Astrocyte (in vitro differentiated cells and primary cell): ENCODE measurements around the gene BCKDHB. TPM values are rescaled to one million over a fixed set of nuclear protein-coding genes. Genes with fewer than 3 reads are reported as not detected.

Source experiments
- DNase-seq: peaks from one replicate; pipeline ENCODE4 v3.0.0-alpha.2; 2010; ENCODE audit warnings: low read depth
- FAIRE-seq: peaks from 2 replicates; lab custom pipeline; 2011; peaks lifted over from hg19 to GRCh38; lab: Jason Lieb, UNC
- H2AFZ ChIP-seq: 2 replicates; pipeline ENCODE4 v1.6.0; 2012; ENCODE audit warnings: low read depth, low read length, inconsistent platforms
- H3K27ac ChIP-seq: 2 replicates; pipeline ENCODE4 v1.5.1; 2011; ENCODE audit warnings: low read depth, low read length, inconsistent platforms
- H3K27me3 ChIP-seq: 2 replicates; pipeline ENCODE4 v1.6.0; 2011; ENCODE audit warnings: low read length, inconsistent platforms; ENCODE audit not compliant: insufficient read depth
- H3K36me3 ChIP-seq: 2 replicates; pipeline ENCODE4 v1.5.1; 2011; ENCODE audit warnings: low read length, inconsistent platforms; ENCODE audit not compliant: insufficient read depth
- H3K4me1 ChIP-seq: 2 replicates; pipeline ENCODE4 v1.5.1; 2011; ENCODE audit warnings: low read length, inconsistent platforms; ENCODE audit not compliant: insufficient read depth
- H3K4me2 ChIP-seq: 2 replicates; pipeline ENCODE4 v1.6.0; 2012; ENCODE audit warnings: low read length, inconsistent platforms
- H3K4me3 ChIP-seq: 2 replicates; pipeline ENCODE4 v1.5.1; 2011; ENCODE audit warnings: low read depth, mild to moderate bottlenecking, low read length, inconsistent platforms; ENCODE audit not compliant: insufficient read depth
- H3K79me2 ChIP-seq: 2 replicates; pipeline ENCODE4 v1.6.0; 2012; ENCODE audit warnings: mild to moderate bottlenecking, low read length, inconsistent platforms; ENCODE audit not compliant: insufficient read depth
- H3K9ac ChIP-seq: 2 replicates; pipeline ENCODE4 v1.6.0; 2012; ENCODE audit warnings: mild to moderate bottlenecking, low read length, inconsistent platforms
- H3K9me3 ChIP-seq: 2 replicates; pipeline ENCODE4 v1.5.1; 2012; ENCODE audit warnings: low read depth, mild to moderate bottlenecking, low read length, inconsistent platforms; ENCODE audit not compliant: insufficient read depth
- H4K20me1 ChIP-seq: 2 replicates; pipeline ENCODE4 v1.6.0; 2012; ENCODE audit warnings: low read length, inconsistent platforms; ENCODE audit not compliant: insufficient read depth
- H3K27ac Mint-ChIP-seq: one replicate; pipeline ENCODE4 v1.8.0; 2021; ENCODE audit warnings: mild to moderate bottlenecking, mixed read lengths; ENCODE audit not compliant: unreplicated experiment
- H3K27me3 Mint-ChIP-seq: one replicate; pipeline ENCODE4 v1.8.0; 2021; ENCODE audit warnings: low read depth, mixed read lengths; ENCODE audit not compliant: unreplicated experiment
- H3K36me3 Mint-ChIP-seq: one replicate; pipeline ENCODE4 v1.8.0; 2021; ENCODE audit warnings: low read depth, mixed read lengths; ENCODE audit not compliant: unreplicated experiment
- H3K4me1 Mint-ChIP-seq: one replicate; pipeline ENCODE4 v1.8.0; 2021; ENCODE audit warnings: low read depth, mixed read lengths; ENCODE audit not compliant: unreplicated experiment
- H3K4me3 Mint-ChIP-seq: one replicate; pipeline ENCODE4 v1.8.0; 2021; ENCODE audit warnings: mild to moderate bottlenecking, moderate library complexity, mixed read lengths; ENCODE audit not compliant: unreplicated experiment
- H3K9me3 Mint-ChIP-seq: one replicate; pipeline ENCODE4 v1.8.0; 2021; ENCODE audit warnings: mild to moderate bottlenecking, mixed read lengths; ENCODE audit not compliant: unreplicated experiment
- EZH2 ChIP-seq: IDR thresholded peaks from 2 replicates; pipeline ENCODE4 v1.6.1; 2012; ENCODE audit warnings: mild to moderate bottlenecking, low read length, inconsistent platforms; ENCODE audit not compliant: insufficient read depth
- total RNA-seq: library from RNA; stranded (reverse); gene quantifications from 2 replicates; pipeline ENCODE4 v1.2.1, GENCODE V29; 2021
- TF ChIP-seq, protein P1 (sequence below): IDR thresholded peaks from 2 replicates; pipeline ENCODE4 v1.5.1; 2011; ENCODE audit warnings: low read depth, mild to moderate bottlenecking, inconsistent platforms, low read length, moderate library complexity; ENCODE audit not compliant: insufficient read depth

Gene BCKDHB
- total RNA-seq, 1 donor from 2014 or later = 18.4 TPM

DNA sequence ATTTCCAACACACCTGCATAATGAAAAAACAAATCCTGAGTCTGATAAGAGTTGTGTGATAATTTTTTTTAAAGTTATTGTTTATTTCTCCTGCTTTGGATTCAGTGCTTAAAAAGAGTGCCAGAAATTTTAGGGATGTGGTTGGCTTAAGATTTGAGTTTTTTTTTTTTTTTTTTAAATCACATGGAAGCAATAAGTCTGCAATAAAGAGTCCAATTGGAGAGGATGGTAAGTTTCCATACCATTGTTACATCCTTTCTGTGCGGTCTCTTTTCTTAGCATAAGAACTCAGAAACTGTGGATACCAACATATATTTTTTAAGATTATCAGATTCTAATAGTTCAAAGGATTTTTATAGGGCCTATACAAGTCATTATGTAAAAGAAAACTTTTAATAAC, 171.0 kb downstream of the BCKDHB start:
- H3K27ac ChIP-seq = no peak overlapping the region
- Mint-ChIP-seq H3K27me3 (no peaks in the 10 kb centered on the region), H3K36me3 (peaks cover 3% of the 10 kb centered on the region), H3K4me3 (no peak overlapping the region), H3K4me1 (peaks cover 9% of the 10 kb centered on the region), H3K9me3 (no peaks in the 10 kb centered on the region), H3K27ac (no peak overlapping the region)
- DNase-seq = no peak
- no peak for FAIRE-seq
- H3K4me3 ChIP-seq = no peak overlapping the region
- H3K9ac ChIP-seq = no peak overlapping the region
- TF ChIP-seq, protein P1, sequence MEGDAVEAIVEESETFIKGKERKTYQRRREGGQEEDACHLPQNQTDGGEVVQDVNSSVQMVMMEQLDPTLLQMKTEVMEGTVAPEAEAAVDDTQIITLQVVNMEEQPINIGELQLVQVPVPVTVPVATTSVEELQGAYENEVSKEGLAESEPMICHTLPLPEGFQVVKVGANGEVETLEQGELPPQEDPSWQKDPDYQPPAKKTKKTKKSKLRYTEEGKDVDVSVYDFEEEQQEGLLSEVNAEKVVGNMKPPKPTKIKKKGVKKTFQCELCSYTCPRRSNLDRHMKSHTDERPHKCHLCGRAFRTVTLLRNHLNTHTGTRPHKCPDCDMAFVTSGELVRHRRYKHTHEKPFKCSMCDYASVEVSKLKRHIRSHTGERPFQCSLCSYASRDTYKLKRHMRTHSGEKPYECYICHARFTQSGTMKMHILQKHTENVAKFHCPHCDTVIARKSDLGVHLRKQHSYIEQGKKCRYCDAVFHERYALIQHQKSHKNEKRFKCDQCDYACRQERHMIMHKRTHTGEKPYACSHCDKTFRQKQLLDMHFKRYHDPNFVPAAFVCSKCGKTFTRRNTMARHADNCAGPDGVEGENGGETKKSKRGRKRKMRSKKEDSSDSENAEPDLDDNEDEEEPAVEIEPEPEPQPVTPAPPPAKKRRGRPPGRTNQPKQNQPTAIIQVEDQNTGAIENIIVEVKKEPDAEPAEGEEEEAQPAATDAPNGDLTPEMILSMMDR = no peak
- no peak for TF ChIP-seq EZH2
- no peaks in the 10 kb centered on the region for H4K20me1 ChIP-seq
- H3K4me2 ChIP-seq = no peak overlapping the region
- no peaks in the 10 kb centered on the region for H3K36me3 ChIP-seq
- no peaks in the 10 kb centered on the region for H3K27me3 ChIP-seq
- no peak overlapping the region for H2AFZ ChIP-seq
- no peaks in the 10 kb centered on the region for H3K9me3 ChIP-seq
- H3K4me1 ChIP-seq = peaks cover 4% of the 10 kb centered on the region
- H3K79me2 ChIP-seq = no peaks in the 10 kb centered on the region

DNA sequence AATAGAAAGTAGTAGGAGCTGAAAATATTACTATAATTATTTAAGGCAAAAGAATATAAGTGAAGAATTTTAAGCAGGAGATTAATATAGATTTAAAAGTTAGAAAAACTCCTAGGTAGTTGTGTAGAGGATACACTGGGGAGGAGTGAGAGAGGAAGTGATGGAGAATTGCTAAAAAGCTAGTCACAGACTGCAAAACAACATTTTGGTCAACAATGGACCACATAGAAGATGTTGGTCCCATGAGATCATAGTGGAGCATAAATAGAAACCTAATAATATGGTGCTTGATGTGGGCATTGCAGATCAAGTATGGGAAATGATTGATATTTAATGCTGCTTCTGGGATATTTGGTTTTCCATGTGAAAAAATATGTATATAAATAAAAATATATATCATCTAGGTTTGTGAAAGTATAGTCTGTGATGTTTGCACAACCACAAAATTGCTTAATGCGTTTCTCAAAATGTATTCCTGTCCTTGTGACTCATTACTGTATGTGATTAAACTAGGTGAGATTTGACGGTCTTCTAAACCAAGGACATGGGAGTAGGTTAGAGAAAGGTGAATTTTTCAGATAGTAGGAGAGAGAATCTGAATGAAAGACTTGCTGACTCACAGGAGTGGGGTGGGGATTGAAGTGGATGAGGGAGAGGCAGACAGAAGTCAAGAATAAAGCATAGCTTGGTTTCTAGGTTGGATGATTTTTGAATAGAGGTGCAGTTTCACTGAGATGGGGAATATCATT, 174.0 kb downstream of the BCKDHB start:
- peaks cover 3% of the 10 kb centered on the region for H3K36me3 Mint-ChIP-seq
- Histone ChIP-seq H3K27me3 (no peaks in the 10 kb centered on the region), H3K4me2 (peak overlapping the region; percentile 26), H4K20me1 (no peaks in the 10 kb centered on the region), H3K4me1 (peaks cover 4% of the 10 kb centered on the region), H3K36me3 (no peaks in the 10 kb centered on the region), H2AFZ (no peak overlapping the region), H3K79me2 (no peaks in the 10 kb centered on the region), H3K9me3 (no peaks in the 10 kb centered on the region), H3K4me3 (no peak overlapping the region), H3K27ac (peak overlapping the region; percentile 46), H3K9ac (no peak overlapping the region)
- no peaks in the 10 kb centered on the region for H3K27me3 Mint-ChIP-seq
- FAIRE-seq = no peak
- H3K9me3 Mint-ChIP-seq = no peaks in the 10 kb centered on the region
- H3K4me1 Mint-ChIP-seq = peaks cover 7% of the 10 kb centered on the region
- no peak overlapping the region for H3K4me3 Mint-ChIP-seq
- no peak overlapping the region for H3K27ac Mint-ChIP-seq
- TF ChIP-seq EZH2 = no peak
- TF ChIP-seq, protein P1 = no peak
- DNase-seq = peak; percentile 58

DNA sequence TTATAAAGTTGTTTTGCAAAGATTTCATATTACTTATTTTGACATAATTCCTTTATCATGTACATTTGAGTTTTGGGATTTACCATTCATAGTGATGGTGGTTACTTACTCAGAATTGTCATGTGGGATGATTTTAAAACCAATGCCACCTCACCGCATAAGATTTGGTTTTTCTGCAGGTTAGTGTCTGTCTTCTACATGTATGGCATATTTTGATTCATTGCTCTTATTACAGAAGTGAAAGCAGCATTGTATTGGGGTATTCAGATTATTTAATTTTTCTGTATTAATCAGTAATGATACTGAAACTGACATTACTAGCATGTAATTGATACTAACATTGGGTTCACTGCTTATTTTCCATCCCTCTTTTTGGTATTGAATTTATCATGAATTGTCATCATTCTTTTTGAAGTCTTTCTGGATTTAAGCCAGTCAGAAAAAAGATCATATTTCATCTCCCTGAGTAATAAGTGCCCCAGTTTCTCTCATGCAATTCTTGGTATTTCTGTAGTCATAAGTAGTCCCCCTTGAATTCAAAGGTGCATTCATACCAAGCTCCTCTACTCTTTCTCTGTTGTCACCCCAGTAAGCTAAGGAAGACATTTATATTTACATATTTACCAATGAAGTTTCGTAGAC, 176.6 kb downstream of the BCKDHB start:
- Histone ChIP-seq H3K79me2 (no peaks in the 10 kb centered on the region), H3K27ac (no peak overlapping the region), H3K4me3 (no peak overlapping the region), H3K4me2 (no peak overlapping the region), H3K4me1 (peaks cover 4% of the 10 kb centered on the region), H4K20me1 (no peaks in the 10 kb centered on the region), H3K9me3 (no peaks in the 10 kb centered on the region), H3K27me3 (no peaks in the 10 kb centered on the region), H3K36me3 (no peaks in the 10 kb centered on the region), H3K9ac (no peak overlapping the region), H2AFZ (no peak overlapping the region)
- DNase-seq (no peak), FAIRE-seq (no peak)
- H3K9me3 Mint-ChIP-seq = no peaks in the 10 kb centered on the region
- peaks cover 7% of the 10 kb centered on the region for H3K4me1 Mint-ChIP-seq
- peaks cover 3% of the 10 kb centered on the region for H3K36me3 Mint-ChIP-seq
- no peak for TF ChIP-seq EZH2
- TF ChIP-seq, protein P1 = no peak
- no peaks in the 10 kb centered on the region for H3K27me3 Mint-ChIP-seq
- no peak overlapping the region for H3K4me3 Mint-ChIP-seq
- H3K27ac Mint-ChIP-seq = no peak overlapping the region
